ENCODE measurements around the gene XPO5.

The XPO5 gene

DNA sequence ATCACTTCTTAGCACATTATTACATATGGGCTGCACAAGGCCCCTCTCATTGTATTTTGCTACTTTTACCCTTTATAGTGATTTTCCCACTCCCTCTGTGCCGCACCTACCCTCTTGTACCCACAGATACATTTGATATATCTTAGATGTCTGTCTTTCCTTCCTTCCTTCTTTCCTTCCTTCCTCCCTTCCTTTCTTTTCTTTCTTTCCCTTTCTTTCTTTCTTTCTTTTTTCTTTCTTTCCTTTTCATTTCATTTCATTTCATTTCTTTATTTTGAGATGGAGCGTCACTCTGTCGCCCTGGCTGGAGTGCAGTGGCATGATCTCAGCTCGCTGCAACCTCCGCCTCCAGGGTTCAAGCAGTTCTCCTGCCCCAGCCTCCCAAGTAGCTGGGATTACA is 12.4 kb upstream of the XPO5 start:
- H3K4me1 ChIP-seq (ENCODE audit: control extremely low read depth in 1 of 4, control insufficient read depth in 4 of 4, insufficient read depth in 4 of 4, low read length in 3 of 4), result peaks cover 0 to 3% (median 0%) of the 10 kb centered on the region in 4 experiments
- DNase-seq, result no peak
- ChIA-PET POLR2A (no interaction called here), CTCF (interaction anchor here (1.6 kb wide), 1 partner anchor 20 kb away, joined by 3 read pairs; no protein-coding TSS in a partner anchor)
- WGBS (ENCODE audit: insufficient coverage), result 97% methylated on average over 3 of the region's 5 CpGs
- H3K36me3 ChIP-seq (ENCODE audit: control insufficient read depth in 4 of 4, insufficient read depth in 4 of 4, low read length in 3 of 4), result peaks cover 18 to 51% (median 34%) of the 10 kb centered on the region in 4 experiments
- H3K4me3 ChIP-seq (ENCODE audit: control insufficient read depth in 1 of 7, extremely low read depth in 1 of 7, insufficient read depth in 4 of 7, low read depth in 2 of 7, low read length in 6 of 7), result no peak overlapping the region
- no peak overlapping the region for H3K27ac ChIP-seq (ENCODE audit: insufficient read depth in 1 of 2, low read depth in 1 of 2, low read length in 2 of 2, poor library complexity in 1 of 2, severe bottlenecking in 2 of 2)
- no peaks in the 10 kb centered on the region for H3K27me3 ChIP-seq (replicated peaks in 2 of 5; ENCODE audit: control insufficient read depth in 4 of 5, insufficient read depth in 5 of 5, low read length in 4 of 5)
- no peaks in the 10 kb centered on the region for H3K9me3 ChIP-seq (ENCODE audit: control extremely low read depth in 1 of 5, control insufficient read depth in 4 of 5, insufficient read depth in 2 of 5, low read depth in 1 of 5, low read length in 4 of 5)

DNA sequence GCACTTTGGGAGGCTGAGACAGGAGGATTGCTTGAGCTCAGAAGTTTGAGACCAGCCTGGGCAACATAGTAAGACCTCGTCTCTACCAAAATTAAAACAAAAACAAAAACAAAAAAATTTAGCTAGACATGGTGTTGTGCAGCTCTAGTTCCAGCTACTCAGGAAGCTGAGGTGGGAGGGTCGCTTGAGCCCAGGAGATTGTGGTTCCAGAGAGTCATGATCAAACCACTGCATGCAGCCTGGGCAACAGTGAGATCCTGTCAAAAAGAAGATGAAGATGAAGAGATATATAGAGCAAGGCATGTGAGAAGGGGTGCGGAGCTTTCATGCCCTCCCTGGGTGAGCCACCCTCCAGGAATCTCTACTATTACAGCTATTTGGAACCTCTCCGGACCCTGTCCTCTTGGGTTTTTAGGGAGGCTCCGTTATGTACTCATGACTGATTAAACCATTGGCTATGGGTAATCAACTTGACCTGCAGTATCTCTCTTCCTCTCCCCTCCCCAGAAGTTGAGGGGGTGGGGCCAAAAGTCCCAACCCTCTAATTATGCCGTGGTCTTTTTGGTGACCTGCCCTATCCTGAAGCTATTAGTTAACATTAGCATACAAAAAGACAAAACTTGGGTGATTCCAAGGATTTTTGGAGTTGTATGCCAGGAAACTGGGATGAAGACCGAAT is 9.2 kb upstream of the XPO5 start:
- no peaks in the 10 kb centered on the region for H3K27me3 ChIP-seq (replicated peaks in 2 of 5; ENCODE audit: control insufficient read depth in 4 of 5, insufficient read depth in 5 of 5, low read length in 4 of 5)
- 20% methylated on average over 1 of the region's 7 CpGs for WGBS (ENCODE audit: insufficient coverage)
- DNase-seq, result peak in 2 of 3 donors; percentile 14 to 20
- H3K4me1 ChIP-seq (ENCODE audit: control extremely low read depth in 1 of 4, control insufficient read depth in 4 of 4, insufficient read depth in 4 of 4, low read length in 3 of 4), result peaks cover 0 to 3% (median 0%) of the 10 kb centered on the region in 4 experiments
- H3K36me3 ChIP-seq (ENCODE audit: control insufficient read depth in 4 of 4, insufficient read depth in 4 of 4, low read length in 3 of 4), result peaks cover 15 to 53% (median 36%) of the 10 kb centered on the region in 4 experiments
- ChIA-PET CTCF (interaction anchor here (0.8 to 1.3 kb wide), 3 partner anchors 9 to 64 kb away, joined by 3 read pairs; no protein-coding TSS in a partner anchor), POLR2A (interaction anchor here (0.8 to 1.1 kb wide), 2 partner anchors 9 to 17 kb away, joined by 3 to 4 read pairs; partner anchors contain the start of genes POLH and XPO5)
- no peak overlapping the region for H3K27ac ChIP-seq (ENCODE audit: insufficient read depth in 1 of 2, low read depth in 1 of 2, low read length in 2 of 2, poor library complexity in 1 of 2, severe bottlenecking in 2 of 2)
- no peaks in the 10 kb centered on the region for H3K9me3 ChIP-seq (ENCODE audit: control extremely low read depth in 1 of 5, control insufficient read depth in 4 of 5, insufficient read depth in 2 of 5, low read depth in 1 of 5, low read length in 4 of 5)
- no peak overlapping the region for H3K4me3 ChIP-seq (ENCODE audit: control insufficient read depth in 1 of 7, extremely low read depth in 1 of 7, insufficient read depth in 4 of 7, low read depth in 2 of 7, low read length in 6 of 7)

DNA sequence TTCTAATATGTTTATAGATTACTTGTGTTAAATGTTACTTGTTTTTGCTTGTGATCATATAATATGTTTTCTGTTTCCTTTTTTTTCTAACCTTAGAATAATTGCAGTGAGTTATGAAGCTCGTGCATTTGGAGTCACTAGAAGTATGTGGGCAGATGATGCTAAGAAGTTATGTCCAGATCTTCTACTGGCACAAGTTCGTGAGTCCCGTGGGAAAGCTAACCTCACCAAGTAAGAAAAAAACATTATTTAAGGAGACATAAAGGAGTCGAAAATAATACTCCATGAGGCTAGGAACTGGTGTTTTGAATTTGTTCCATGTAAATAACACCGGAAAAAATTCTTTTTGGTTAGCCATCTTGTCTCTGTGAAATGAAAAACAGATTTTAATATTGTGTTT is 7.1 kb upstream of the XPO5 start:
- ChIA-PET CTCF (interaction anchor here (2.4 kb wide), 1 partner anchor 25 kb away, joined by 11 read pairs; no protein-coding TSS in a partner anchor), POLR2A (no interaction called here)
- no CpG with 5 or more reads among the region's 5 CpGs for WGBS (ENCODE audit: insufficient coverage)

DNA sequence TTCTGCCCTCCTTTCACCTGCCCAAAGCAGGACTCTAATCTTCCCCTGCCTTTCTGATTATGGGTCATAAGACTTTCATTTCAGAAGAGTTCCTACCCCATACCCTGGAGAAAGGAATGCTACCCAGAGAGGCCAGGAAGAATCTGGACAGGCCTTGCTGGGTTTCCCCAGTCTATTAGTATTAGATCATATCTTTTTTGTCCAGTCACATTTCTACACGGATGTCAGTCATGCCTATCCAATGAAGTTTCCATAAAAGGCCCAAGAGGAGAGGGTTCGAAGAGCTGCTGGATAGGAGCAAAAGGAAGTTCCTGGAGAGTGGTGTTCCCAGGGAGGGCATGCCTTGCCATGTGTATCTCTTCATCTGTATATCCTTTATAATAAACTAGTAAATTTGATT is 3.3 kb upstream of the XPO5 start:
- Histone ChIP-seq H3K36me3 (ENCODE audit: control insufficient read depth in 4 of 4, insufficient read depth in 4 of 4, low read length in 3 of 4) (peaks cover 2 to 20% (median 12%) of the 10 kb centered on the region in 4 experiments), H3K4me1 (ENCODE audit: control extremely low read depth in 1 of 4, control insufficient read depth in 4 of 4, insufficient read depth in 4 of 4, low read length in 3 of 4) (peaks cover 9 to 23% (median 21%) of the 10 kb centered on the region in 4 experiments), H3K27ac (ENCODE audit: insufficient read depth in 1 of 2, low read depth in 1 of 2, low read length in 2 of 2, poor library complexity in 1 of 2, severe bottlenecking in 2 of 2) (no peak overlapping the region), H3K27me3 (replicated peaks in 2 of 5; ENCODE audit: control insufficient read depth in 4 of 5, insufficient read depth in 5 of 5, low read length in 4 of 5) (no peaks in the 10 kb centered on the region), H3K4me3 (ENCODE audit: control insufficient read depth in 1 of 7, extremely low read depth in 1 of 7, insufficient read depth in 4 of 7, low read depth in 2 of 7, low read length in 6 of 7) (no peak overlapping the region), H3K9me3 (ENCODE audit: control extremely low read depth in 1 of 5, control insufficient read depth in 4 of 5, insufficient read depth in 2 of 5, low read depth in 1 of 5, low read length in 4 of 5) (no peaks in the 10 kb centered on the region)
- ChIA-PET POLR2A (no interaction called here), CTCF (no interaction called here)
- no CpG with 5 or more reads among the region's 2 CpGs for whole genome bisulfite sequencing (ENCODE audit: insufficient coverage)
- DNase-seq, result no peak

More for the DNA sequence above, 7.1 kb upstream of the XPO5 start:
- Histone ChIP-seq H3K4me3 (ENCODE audit: control insufficient read depth in 1 of 7, extremely low read depth in 1 of 7, insufficient read depth in 4 of 7, low read depth in 2 of 7, low read length in 6 of 7) (no peak overlapping the region), H3K36me3 (ENCODE audit: control insufficient read depth in 4 of 4, insufficient read depth in 4 of 4, low read length in 3 of 4) (peaks cover 13 to 40% (median 27%) of the 10 kb centered on the region in 4 experiments), H3K4me1 (ENCODE audit: control extremely low read depth in 1 of 4, control insufficient read depth in 4 of 4, insufficient read depth in 4 of 4, low read length in 3 of 4) (peaks cover 0 to 3% (median 0%) of the 10 kb centered on the region in 4 experiments), H3K27me3 (replicated peaks in 2 of 5; ENCODE audit: control insufficient read depth in 4 of 5, insufficient read depth in 5 of 5, low read length in 4 of 5) (no peaks in the 10 kb centered on the region), H3K9me3 (ENCODE audit: control extremely low read depth in 1 of 5, control insufficient read depth in 4 of 5, insufficient read depth in 2 of 5, low read depth in 1 of 5, low read length in 4 of 5) (no peaks in the 10 kb centered on the region), H3K27ac (ENCODE audit: insufficient read depth in 1 of 2, low read depth in 1 of 2, low read length in 2 of 2, poor library complexity in 1 of 2, severe bottlenecking in 2 of 2) (no peak overlapping the region)
- DNase-seq, result no peak

DNA sequence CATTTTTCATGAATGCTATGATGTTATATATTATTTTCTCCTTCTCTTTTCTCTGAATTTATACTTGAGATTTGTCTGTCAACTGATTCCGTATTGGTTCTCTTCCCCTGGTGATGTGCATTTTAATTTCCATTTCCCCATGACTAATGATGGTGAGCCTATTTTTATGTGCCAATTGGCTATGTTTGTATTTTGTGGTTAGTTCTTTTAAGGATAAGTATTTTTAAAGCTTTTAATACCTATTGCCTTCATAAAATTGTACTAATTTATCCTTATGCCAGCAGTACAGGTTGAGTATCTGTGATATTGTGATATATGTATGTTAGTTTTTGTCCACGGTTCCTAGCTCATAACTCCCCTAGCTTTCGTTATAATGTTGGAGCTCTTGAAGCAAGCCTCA is 2.9 kb upstream of the XPO5 start:
- 100% methylated on average over 1 of the region's 3 CpGs for WGBS (ENCODE audit: insufficient coverage)
- H3K4me3 ChIP-seq (ENCODE audit: control insufficient read depth in 1 of 7, extremely low read depth in 1 of 7, insufficient read depth in 4 of 7, low read depth in 2 of 7, low read length in 6 of 7), result no peak overlapping the region
- peaks cover under 1 to 17% (median 9%) of the 10 kb centered on the region in 4 experiments for H3K36me3 ChIP-seq (ENCODE audit: control insufficient read depth in 4 of 4, insufficient read depth in 4 of 4, low read length in 3 of 4)
- POLR2A ChIA-PET, result no interaction called here
- peaks cover 9 to 23% (median 21%) of the 10 kb centered on the region in 4 experiments for H3K4me1 ChIP-seq (ENCODE audit: control extremely low read depth in 1 of 4, control insufficient read depth in 4 of 4, insufficient read depth in 4 of 4, low read length in 3 of 4)
- no peak for DNase-seq
- CTCF ChIA-PET, result interaction anchor here (1.7 kb wide), 1 partner anchor 30 kb away, joined by 3 read pairs; no protein-coding TSS in a partner anchor
- H3K9me3 ChIP-seq (ENCODE audit: control extremely low read depth in 1 of 5, control insufficient read depth in 4 of 5, insufficient read depth in 2 of 5, low read depth in 1 of 5, low read length in 4 of 5), result no peaks in the 10 kb centered on the region
- no peak overlapping the region for H3K27ac ChIP-seq (ENCODE audit: insufficient read depth in 1 of 2, low read depth in 1 of 2, low read length in 2 of 2, poor library complexity in 1 of 2, severe bottlenecking in 2 of 2)
- no peaks in the 10 kb centered on the region for H3K27me3 ChIP-seq (replicated peaks in 2 of 5; ENCODE audit: control insufficient read depth in 4 of 5, insufficient read depth in 5 of 5, low read length in 4 of 5)

DNA sequence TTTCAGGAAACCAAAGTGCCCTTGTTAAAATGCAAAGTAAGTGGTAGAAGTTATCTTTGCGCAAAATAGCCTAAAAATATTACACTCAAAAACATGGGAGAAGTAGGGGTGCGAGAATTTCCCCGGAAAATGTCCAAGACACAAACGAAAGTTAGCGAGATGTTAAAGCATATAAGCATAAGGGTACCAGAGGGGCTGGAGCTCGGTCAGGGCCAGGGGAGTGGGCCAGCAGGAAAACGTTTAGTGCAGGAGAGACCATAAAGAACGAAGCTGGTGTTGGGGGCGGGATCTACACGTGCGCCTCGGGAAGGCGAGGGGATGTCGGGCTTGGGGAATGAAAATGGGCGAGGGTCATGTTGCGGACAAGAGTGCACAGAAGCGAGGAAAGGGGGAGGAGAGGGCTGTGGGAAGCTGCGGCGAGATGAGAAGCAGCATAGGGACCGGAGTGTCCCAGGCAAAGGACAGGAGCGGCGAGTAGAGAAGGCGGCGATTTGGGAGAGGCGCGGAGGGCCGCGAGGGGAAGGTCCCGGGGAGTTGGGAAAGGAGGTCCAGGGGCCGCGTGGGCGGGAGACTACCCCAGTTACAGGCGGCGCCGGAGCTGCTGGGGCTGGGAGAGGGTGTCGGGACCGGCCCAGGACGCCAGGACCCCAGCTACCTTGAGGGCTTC is 600 bp downstream of the XPO5 start:
- peaks cover 9 to 23% (median 21%) of the 10 kb centered on the region in 4 experiments for H3K4me1 ChIP-seq (ENCODE audit: control extremely low read depth in 1 of 4, control insufficient read depth in 4 of 4, insufficient read depth in 4 of 4, low read length in 3 of 4)
- 0% methylated on average over 34 of the region's 38 CpGs for WGBS (ENCODE audit: insufficient coverage)
- peak overlapping the region in 1 of 2 experiments; percentile 93 for H3K27ac ChIP-seq (ENCODE audit: insufficient read depth in 1 of 2, low read depth in 1 of 2, low read length in 2 of 2, poor library complexity in 1 of 2, severe bottlenecking in 2 of 2)
- CTCF ChIA-PET, result interaction anchor here (0.6 kb wide), 1 partner anchor 118 kb away, joined by 3 read pairs; no protein-coding TSS in a partner anchor
- H3K27me3 ChIP-seq (replicated peaks in 2 of 5; ENCODE audit: control insufficient read depth in 4 of 5, insufficient read depth in 5 of 5, low read length in 4 of 5), result no peaks in the 10 kb centered on the region
- H3K36me3 ChIP-seq (ENCODE audit: control insufficient read depth in 4 of 4, insufficient read depth in 4 of 4, low read length in 3 of 4), result peaks cover 13 to 33% (median 21%) of the 10 kb centered on the region in 4 experiments
- POLR2A ChIA-PET, result interaction anchor here (0.6 to 0.7 kb wide), 2 partner anchors 10 to 202 kb away, joined by 3 to 5 read pairs; no protein-coding TSS in a partner anchor
- DNase-seq, result peak in 2 of 3 donors; percentile 9 to 18
- no peaks in the 10 kb centered on the region for H3K9me3 ChIP-seq (ENCODE audit: control extremely low read depth in 1 of 5, control insufficient read depth in 4 of 5, insufficient read depth in 2 of 5, low read depth in 1 of 5, low read length in 4 of 5)
- peak overlapping the region; percentile 89 to 99 (median 96) for H3K4me3 ChIP-seq (ENCODE audit: control insufficient read depth in 1 of 7, extremely low read depth in 1 of 7, insufficient read depth in 4 of 7, low read depth in 2 of 7, low read length in 6 of 7)

Data from common myeloid progenitor, CD34-positive (primary cell).